IMR-90 (cell line): ENCODE measurements around the gene TMSB15B. TPM values are rescaled to one million over a fixed set of nuclear protein-coding genes. Genes with fewer than 3 reads are reported as not detected.

Experiments
- ATAC-seq: fragments of 200-7000 bp; cut with Tn5 transposase; 2 replicates; pipeline ENCODE4 v1.9.1; 2020; ENCODE audit warnings: low read depth, mild to moderate bottlenecking, moderate library complexity
- BruUV-seq: library from RNA; stranded (reverse); fragments of 400-500 nt; replicated peaks from 2 replicates; lab custom pipeline; 2021; lab: Mats Ljungman, UMichigan
- CTCF ChIA-PET: fragments of 300-600 bp; formaldehyde crosslinking; extraction: SDS; loops from one replicate; lab custom pipeline; 2021; ENCODE audit warnings: antibody characterized with exemption; lab: Yijun Ruan, JAX
- POLR2A ChIA-PET: fragments of 300-600 bp; sonication (Branson Sonifier 250); formaldehyde crosslinking; loops from one replicate; lab custom pipeline; 2022; ENCODE audit warnings: antibody characterized with exemption; ENCODE audit not compliant: unreplicated experiment; lab: Charles Lee
- DNase-seq: peaks from one replicate; pipeline ENCODE4 v3.0.0; 2013
- H2AFZ ChIP-seq: replicated peaks from 2 replicates; pipeline ENCODE3; 2013; ENCODE audit warnings: low read length, mild to moderate bottlenecking; ENCODE audit not compliant: poor library complexity
- H2AK5ac ChIP-seq: 2 replicates; pipeline ENCODE4 v1.6.1; 2013; ENCODE audit warnings: low read depth, low read length, inconsistent platforms
- H2AK9ac ChIP-seq: replicated peaks from 2 replicates; pipeline ENCODE3; 2013; ENCODE audit warnings: mild to moderate bottlenecking, low read depth, low read length, moderate library complexity; ENCODE audit not compliant: poor library complexity
- H2BK120ac ChIP-seq: 2 replicates; pipeline ENCODE4 v1.6.1; 2013; ENCODE audit warnings: low read depth, low read length, inconsistent platforms
- H2BK15ac ChIP-seq: 3 replicates; pipeline ENCODE4 v1.6.1; 2013; ENCODE audit warnings: low read depth, low read length, inconsistent platforms
- H2BK20ac ChIP-seq: 2 replicates; pipeline ENCODE4 v1.6.1; 2013; ENCODE audit warnings: low read depth, mild to moderate bottlenecking, inconsistent platforms, low read length, moderate library complexity
- H2BK5ac ChIP-seq: 2 replicates; pipeline ENCODE4 v1.6.1; 2013; ENCODE audit warnings: mild to moderate bottlenecking, low read depth, low read length, inconsistent platforms; ENCODE audit not compliant: poor library complexity, severe bottlenecking
- H3K14ac ChIP-seq: replicated peaks from 2 replicates; pipeline ENCODE4 v1.6.1; 2013; ENCODE audit warnings: low read depth, low read length, inconsistent platforms
- H3K18ac ChIP-seq: 2 replicates; pipeline ENCODE4 v1.6.1; 2013; ENCODE audit warnings: low read depth, low read length, control low read depth
- H3K23ac ChIP-seq: 2 replicates; pipeline ENCODE4 v1.6.1; 2013; ENCODE audit warnings: low read depth, low read length, inconsistent platforms
- H3K27ac ChIP-seq: 2 replicates; pipeline ENCODE4 v1.5.1; 2013; ENCODE audit warnings: mild to moderate bottlenecking, control low read depth, low read length; ENCODE audit not compliant: insufficient read depth
- H3K27me3 ChIP-seq: 2 replicates; pipeline ENCODE4 v1.6.1; 2013; ENCODE audit warnings: low read length; ENCODE audit not compliant: control insufficient read depth, insufficient read depth
- H3K36me3 ChIP-seq: 2 replicates; pipeline ENCODE4 v1.6.1; 2013; ENCODE audit warnings: low read length, mixed read lengths; ENCODE audit not compliant: control insufficient read depth, insufficient read depth
- H3K4ac ChIP-seq: 2 replicates; pipeline ENCODE4 v1.6.1; 2013; ENCODE audit warnings: low read depth, low read length, inconsistent platforms
- H3K4me1 ChIP-seq: 2 replicates; pipeline ENCODE4 v1.6.1; 2013; ENCODE audit warnings: low read length, mixed read lengths; ENCODE audit not compliant: control insufficient read depth, insufficient read depth
- H3K4me2 ChIP-seq: 2 replicates; pipeline ENCODE4 v1.6.1; 2013; ENCODE audit warnings: low read depth, mild to moderate bottlenecking, control low read depth, low read length, moderate library complexity
- H3K4me3 ChIP-seq: 2 replicates; pipeline ENCODE4 v1.5.1; 2013; ENCODE audit warnings: low read depth, mild to moderate bottlenecking, control low read depth, low read length, moderate library complexity; ENCODE audit not compliant: insufficient read depth
- H3K56ac ChIP-seq: 2 replicates; pipeline ENCODE4 v1.6.1; 2013; ENCODE audit warnings: low read length, inconsistent platforms; ENCODE audit not compliant: insufficient read depth; ENCODE audit errors: extremely low read depth
- H3K79me1 ChIP-seq, 2 experiments: 2 replicates each; pipeline ENCODE4 v1.6.1; 2013; ENCODE audit warnings: low read length in 2 of 2, inconsistent platforms in 1 of 2, low read depth in 1 of 2
- H3K9ac ChIP-seq: 2 replicates; pipeline ENCODE4 v1.6.1; 2013; ENCODE audit warnings: low read depth, low read length, control low read depth
- H3K9me1 ChIP-seq: 2 replicates; pipeline ENCODE4 v1.6.1; 2013; ENCODE audit warnings: low read length, inconsistent platforms; ENCODE audit not compliant: insufficient read depth
- H3K9me3 ChIP-seq: 2 replicates; pipeline ENCODE4 v1.6.1; 2013; ENCODE audit warnings: low read length; ENCODE audit not compliant: control insufficient read depth, insufficient read depth
- H4K20me1 ChIP-seq: 2 replicates; pipeline ENCODE4 v1.6.1; 2013; ENCODE audit warnings: low read length, inconsistent platforms; ENCODE audit not compliant: insufficient read depth
- H4K5ac ChIP-seq: 2 replicates; pipeline ENCODE4 v1.6.1; 2013; ENCODE audit warnings: mild to moderate bottlenecking, low read depth, low read length, control low read depth
- H4K8ac ChIP-seq, 2 experiments: 2 replicates each; pipeline ENCODE4 v1.6.1; 2013; ENCODE audit warnings: low read depth in 2 of 2, low read length in 2 of 2, control low read depth in 1 of 2, inconsistent platforms in 1 of 2
- H4K91ac ChIP-seq: 2 replicates; pipeline ENCODE4 v1.6.1; 2013; ENCODE audit warnings: low read depth, low read length, inconsistent platforms; ENCODE audit not compliant: insufficient read depth
- BHLHE40 ChIP-seq: fragments of 150-350 bp; IDR thresholded peaks from 2 replicates; pipeline ENCODE4 v1.6.1; 2016; ENCODE audit warnings: mild to moderate bottlenecking, low read depth, low read length
- CEBPB ChIP-seq: IDR thresholded peaks from 2 replicates; pipeline ENCODE4 v1.6.1; 2012; ENCODE audit warnings: low read depth, low read length, improper control_type of control experiment
- CHD1 ChIP-seq: IDR thresholded peaks from 2 replicates; pipeline ENCODE4 v1.6.1; 2012; ENCODE audit warnings: low read depth, low read length, improper control_type of control experiment
- FOS ChIP-seq: fragments of 150-350 bp; IDR thresholded peaks from 2 replicates; pipeline ENCODE4 v1.6.1; 2016; ENCODE audit warnings: low read depth, low read length
- MAFK ChIP-seq: IDR thresholded peaks from 2 replicates; pipeline ENCODE4 v1.6.1; 2012; ENCODE audit warnings: low read depth, low read length, improper control_type of control experiment
- MAZ ChIP-seq: IDR thresholded peaks from 2 replicates; pipeline ENCODE4 v1.6.1; 2012; ENCODE audit warnings: low read depth, mild to moderate bottlenecking, low read length, improper control_type of control experiment, moderate library complexity, borderline replicate concordance
- MXI1 ChIP-seq: IDR thresholded peaks from 2 replicates; pipeline ENCODE4 v1.6.1; 2012; ENCODE audit warnings: low read depth, mild to moderate bottlenecking, low read length, moderate library complexity, borderline replicate concordance
- RAD21 ChIP-seq: IDR thresholded peaks from 2 replicates; pipeline ENCODE4 v1.6.1; 2012; ENCODE audit warnings: low read length, improper control_type of control experiment
- RCOR1 ChIP-seq: IDR thresholded peaks from 2 replicates; pipeline ENCODE4 v1.6.1; 2012; ENCODE audit warnings: mild to moderate bottlenecking, low read length, improper control_type of control experiment; ENCODE audit not compliant: insufficient replicate concordance
- SMC3 ChIP-seq: fragments of 150-350 bp; IDR thresholded peaks from 2 replicates; pipeline ENCODE4 v1.6.1; 2016; ENCODE audit warnings: low read depth, mild to moderate bottlenecking, antibody characterized with exemption, low read length, moderate library complexity
- WGBS, 2 experiments: methylation state at CpG; one replicate each; pipeline versions ENCODE4 v1.1.5 to v1.1.7; 2013; ENCODE audit warnings: missing lambda C conversion rate in 2 of 2; ENCODE audit not compliant: insufficient read length in 1 of 2; ENCODE audit errors: extremely low coverage in 2 of 2; 5-methylcytosine and 5-hydroxymethylcytosine counted together
- dilution Hi-C: fragments of 300-500 bp; cut with HindIII; formaldehyde crosslinking; loops from one replicate; pipeline ENCODE4 v1.14.3; 2018; ENCODE audit warnings: low sequenced_read_pairs; ENCODE audit not compliant: unreplicated experiment
- in situ Hi-C: fragments of 300-500 bp; cut with MboI; formaldehyde crosslinking; loops from 3 replicates; pipeline ENCODE4 v1.14.3; 2019; ENCODE audit warnings: low sequenced_read_pairs, inconsistent platforms, mixed read lengths
- intact Hi-C: fragments of 100-400 bp; cut with micrococcal nuclease; formaldehyde crosslinking; loops from 2 replicates; pipeline ENCODE4 v1.10.0; 2022
- polyA plus RNA-seq, 3 experiments: library from polyadenylated mRNA; depleted of rRNA; stranded (reverse); fragments of >200 nt; gene quantifications; 2 replicates each; pipeline ENCODE4 v1.2.3, GENCODE V29; 2012; ENCODE audit warnings: low replicate concordance in 1 of 3
- total RNA-seq: library from RNA; depleted of rRNA; stranded (reverse); fragments of >200 nt; gene quantifications from 2 replicates; pipeline ENCODE4 v1.2.3, GENCODE V29; 2012
- TF ChIP-seq, protein P1 (sequence below): conservative IDR thresholded peaks from 2 replicates; pipeline ENCODE4 v1.5.1; 2012; ENCODE audit warnings: mild to moderate bottlenecking, low read depth, low read length, improper control_type of control experiment
- TF ChIP-seq, protein P2 (sequence below): fragments of 150-350 bp; IDR thresholded peaks from 2 replicates; pipeline ENCODE4 v1.6.1; 2017; ENCODE audit warnings: mild to moderate bottlenecking, antibody characterized with exemption, low read length, low read depth

Gene TMSB15B
- total and polyA plus RNA-seq, 2 of the 4 experiments (the other 2 are of a cell fraction), result 7.9 to 9.0 TPM

GRCh38 chrX:103918050-103918449 is 44.4 kb upstream of the TMSB15B start:
- no peak overlapping the region for H3K56ac ChIP-seq
- no peak overlapping the region for H3K23ac ChIP-seq
- intact Hi-C loops, result loop anchor here (1.0 to 5.0 kb wide), 2 partner anchors 73 to 231 kb away; partner anchors contain the start of gene MORF4L2
- H3K79me1 ChIP-seq, result no peaks in the 10 kb centered on the region; a peak in 1 of 4 replicates
- TF ChIP-seq, protein P1, sequence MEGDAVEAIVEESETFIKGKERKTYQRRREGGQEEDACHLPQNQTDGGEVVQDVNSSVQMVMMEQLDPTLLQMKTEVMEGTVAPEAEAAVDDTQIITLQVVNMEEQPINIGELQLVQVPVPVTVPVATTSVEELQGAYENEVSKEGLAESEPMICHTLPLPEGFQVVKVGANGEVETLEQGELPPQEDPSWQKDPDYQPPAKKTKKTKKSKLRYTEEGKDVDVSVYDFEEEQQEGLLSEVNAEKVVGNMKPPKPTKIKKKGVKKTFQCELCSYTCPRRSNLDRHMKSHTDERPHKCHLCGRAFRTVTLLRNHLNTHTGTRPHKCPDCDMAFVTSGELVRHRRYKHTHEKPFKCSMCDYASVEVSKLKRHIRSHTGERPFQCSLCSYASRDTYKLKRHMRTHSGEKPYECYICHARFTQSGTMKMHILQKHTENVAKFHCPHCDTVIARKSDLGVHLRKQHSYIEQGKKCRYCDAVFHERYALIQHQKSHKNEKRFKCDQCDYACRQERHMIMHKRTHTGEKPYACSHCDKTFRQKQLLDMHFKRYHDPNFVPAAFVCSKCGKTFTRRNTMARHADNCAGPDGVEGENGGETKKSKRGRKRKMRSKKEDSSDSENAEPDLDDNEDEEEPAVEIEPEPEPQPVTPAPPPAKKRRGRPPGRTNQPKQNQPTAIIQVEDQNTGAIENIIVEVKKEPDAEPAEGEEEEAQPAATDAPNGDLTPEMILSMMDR, result peak; percentile 56
- TF ChIP-seq CHD1, result no peak
- no peak for TF ChIP-seq RCOR1
- TF ChIP-seq MXI1, result no peak
- TF ChIP-seq CEBPB, result no peak
- TF ChIP-seq SMC3, result peak; percentile 25; the same call in 1 of the 2 replicates
- TF ChIP-seq MAFK, result no peak
- TF ChIP-seq RAD21, result peak; percentile 22; the same call in 1 of the 2 replicates
- no peak for TF ChIP-seq FOS
- TF ChIP-seq BHLHE40, result no peak
- TF ChIP-seq MAZ, result no peak
- TF ChIP-seq, protein P2, sequence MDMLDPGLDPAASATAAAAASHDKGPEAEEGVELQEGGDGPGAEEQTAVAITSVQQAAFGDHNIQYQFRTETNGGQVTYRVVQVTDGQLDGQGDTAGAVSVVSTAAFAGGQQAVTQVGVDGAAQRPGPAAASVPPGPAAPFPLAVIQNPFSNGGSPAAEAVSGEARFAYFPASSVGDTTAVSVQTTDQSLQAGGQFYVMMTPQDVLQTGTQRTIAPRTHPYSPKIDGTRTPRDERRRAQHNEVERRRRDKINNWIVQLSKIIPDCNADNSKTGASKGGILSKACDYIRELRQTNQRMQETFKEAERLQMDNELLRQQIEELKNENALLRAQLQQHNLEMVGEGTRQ, result no peak
- H3K4ac ChIP-seq, result no peak overlapping the region
- no peaks in the 10 kb centered on the region for H3K9me3 ChIP-seq
- H4K20me1 ChIP-seq, result no peaks in the 10 kb centered on the region
- H4K91ac ChIP-seq, result no peak overlapping the region
- peak overlapping the region; percentile 63 for H3K4me3 ChIP-seq
- dilution Hi-C loops, result no loop called here
- no peak overlapping the region for H2BK20ac ChIP-seq
- WGBS, 2 experiments, result no CpG with 5 or more reads among the region's 18 CpGs
- H2AK9ac ChIP-seq, result no peak overlapping the region
- H4K5ac ChIP-seq, result no peak overlapping the region
- no peak overlapping the region for H2AK5ac ChIP-seq
- no peak overlapping the region for H2BK15ac ChIP-seq
- ATAC-seq (peak; percentile 70), DNase-seq (peak; percentile 68)
- no peak overlapping the region for H2BK120ac ChIP-seq
- H4K8ac ChIP-seq, result peak overlapping the region in 1 of 2 experiments; percentile 71; a peak in 1 of 4 replicates
- no peak overlapping the region; the same call in 1 of the 2 replicates for H3K27ac ChIP-seq
- CTCF ChIA-PET, result interaction anchor here (2.2 kb wide), 1 partner anchor 15 kb away, joined by 11 read pairs; no protein-coding TSS in a partner anchor
- in situ Hi-C loops, result loop anchor here (5.0 kb wide), 1 partner anchor 71 kb away; no protein-coding TSS in a partner anchor
- no peak overlapping the region for H2BK5ac ChIP-seq
- peaks cover 2% of the 10 kb centered on the region; the same call in 1 of the 2 replicates for H3K27me3 ChIP-seq
- no peak overlapping the region for H3K14ac ChIP-seq
- no peaks in the 10 kb centered on the region for H3K4me1 ChIP-seq
- H3K18ac ChIP-seq, result no peak overlapping the region
- peak overlapping the region; percentile 68 for H3K9ac ChIP-seq
- H3K36me3 ChIP-seq, result no peaks in the 10 kb centered on the region
- H3K4me2 ChIP-seq, result peak overlapping the region; percentile 91
- BruUV-seq, result no TSS peak
- H2AFZ ChIP-seq, result peak overlapping the region; percentile 87
- H3K9me1 ChIP-seq, result no peaks in the 10 kb centered on the region; the same call in 1 of the 2 replicates
- POLR2A ChIA-PET, result no interaction called here
